Renal cortex interstitium (tissue), 11 donors: ENCODE results near the gene ABITRAM. TPM values are rescaled to one million over a fixed set of nuclear protein-coding genes. Genes with fewer than 3 reads are reported as not detected.
A peak's percentile ranks its signal among the peaks of the same experiment; 100 is the strongest.
"Not testable (repeated sequence)": the region's sequence is repeated elsewhere in the genome, so short reads cannot be mapped to it uniquely, and the experiment has no call there.

ENCODE experiments used
- DNase-seq, 11 donors: peaks; one replicate each; pipeline ENCODE4 v3.0.0-alpha.2; 2013; ENCODE audit warnings: low read depth in 9 of 11, low spot score in 4 of 11; ENCODE audit errors: extremely low read depth in 1 of 11
- polyA plus RNA-seq, 3 donors: library from polyadenylated mRNA; unstranded; fragments of 120-200 nt; gene quantifications; one replicate each; pipeline ENCODE4 v1.2.1, GENCODE V29; 2013; ENCODE audit not compliant: insufficient read length in 3 of 3

Gene ABITRAM
- polyA plus RNA-seq, 3 donors, result 30.0 to 35.7 (median 35.5) TPM

DNA sequence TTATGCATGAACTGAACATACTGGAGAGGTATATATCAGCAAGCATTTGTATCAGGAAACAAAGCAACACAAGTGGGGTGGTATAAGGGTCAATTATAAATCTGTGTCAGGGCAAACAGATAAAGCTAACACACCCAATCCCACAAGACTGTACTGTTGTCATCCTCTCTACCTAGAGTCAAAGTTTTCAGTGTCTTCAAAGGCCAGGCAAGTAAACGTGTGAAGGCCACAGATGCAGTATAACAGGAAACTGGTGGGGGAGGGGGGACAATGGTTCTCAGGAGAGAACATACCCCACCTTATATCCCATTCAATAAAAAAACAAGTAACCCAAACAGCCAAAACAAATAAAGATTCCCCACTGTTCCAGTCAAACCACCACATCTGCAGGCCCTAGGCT is 22.4 kb upstream of the ABITRAM start:
- DNase-seq, result no peak

GRCh38 chr9:108913391-108913790 is 20.8 kb upstream of the ABITRAM start:
- DNase-seq, result no peak

DNA sequence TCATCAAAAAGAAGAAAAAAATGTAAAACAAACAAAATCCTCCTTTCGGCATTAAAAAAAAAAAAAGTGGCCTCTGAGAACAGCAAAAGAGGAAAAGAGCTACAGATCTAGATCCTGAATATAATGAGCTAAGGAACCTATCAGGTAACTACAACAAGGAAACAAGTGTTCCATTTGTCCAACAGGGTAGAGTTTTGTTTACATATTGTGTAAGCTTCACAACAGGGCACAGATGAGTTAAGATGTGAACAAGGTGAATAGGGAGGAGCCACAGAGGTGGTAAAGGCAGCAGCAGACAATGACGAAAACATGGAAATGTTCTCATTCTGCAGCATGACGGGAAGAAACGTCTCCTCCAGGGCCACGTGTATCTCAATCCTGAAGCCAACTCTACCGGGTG is 14.7 kb upstream of the ABITRAM start:
- no peak for DNase-seq

DNA sequence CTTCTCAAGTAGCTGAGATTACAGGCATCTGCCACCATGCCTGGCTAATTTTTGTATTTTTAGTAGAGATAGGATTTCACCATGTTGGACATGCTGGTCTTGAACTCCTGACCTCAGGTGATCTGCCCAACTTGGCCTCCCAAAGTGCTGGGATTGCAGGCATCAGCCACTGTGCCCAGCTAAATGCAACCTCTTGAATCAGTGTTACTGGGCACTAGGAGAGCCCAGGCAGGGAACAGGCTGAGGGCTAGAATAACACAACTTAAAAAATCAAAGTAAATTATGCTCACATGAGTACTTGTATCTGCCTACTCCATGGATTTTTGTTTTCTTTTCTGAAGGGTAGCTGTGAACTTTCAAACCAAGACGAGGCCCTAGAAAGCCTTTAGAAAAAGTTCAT is 13.8 kb upstream of the ABITRAM start:
- not testable (repeated sequence) for DNase-seq

DNA sequence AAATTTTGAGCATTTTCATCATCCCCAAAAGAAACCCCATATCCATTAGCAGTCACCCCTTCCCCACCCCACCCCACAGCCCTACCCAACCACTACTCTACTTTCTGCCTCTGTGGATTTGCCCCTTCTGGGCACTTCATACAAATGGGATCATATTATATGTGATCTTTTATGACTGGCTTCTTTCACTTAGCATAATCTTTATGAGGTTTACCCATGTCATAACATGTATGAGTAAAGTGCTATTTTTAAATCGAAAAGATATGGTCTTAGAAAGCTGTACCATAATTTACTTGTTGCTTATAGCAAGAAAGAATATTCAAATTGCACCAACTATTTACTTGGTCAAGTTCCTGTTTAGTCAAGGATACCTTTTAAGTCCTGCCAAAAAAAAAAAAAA is 13.0 kb upstream of the ABITRAM start:
- DNase-seq, result no peak

- peak in 4 of 11 donors; percentile 2 to 9 (median 7) for DNase-seq
Observed at GRCh38 chr9:108924466-108924865, 9.7 kb upstream of the ABITRAM start.

- no peak for DNase-seq
Observed at GRCh38 chr9:108928386-108928785, 5.8 kb upstream of the ABITRAM start.

GRCh38 chr9:108933231-108933717 is 926 bp upstream of the ABITRAM start:
- peak in 1 of 11 donors; percentile 9 for DNase-seq

DNA sequence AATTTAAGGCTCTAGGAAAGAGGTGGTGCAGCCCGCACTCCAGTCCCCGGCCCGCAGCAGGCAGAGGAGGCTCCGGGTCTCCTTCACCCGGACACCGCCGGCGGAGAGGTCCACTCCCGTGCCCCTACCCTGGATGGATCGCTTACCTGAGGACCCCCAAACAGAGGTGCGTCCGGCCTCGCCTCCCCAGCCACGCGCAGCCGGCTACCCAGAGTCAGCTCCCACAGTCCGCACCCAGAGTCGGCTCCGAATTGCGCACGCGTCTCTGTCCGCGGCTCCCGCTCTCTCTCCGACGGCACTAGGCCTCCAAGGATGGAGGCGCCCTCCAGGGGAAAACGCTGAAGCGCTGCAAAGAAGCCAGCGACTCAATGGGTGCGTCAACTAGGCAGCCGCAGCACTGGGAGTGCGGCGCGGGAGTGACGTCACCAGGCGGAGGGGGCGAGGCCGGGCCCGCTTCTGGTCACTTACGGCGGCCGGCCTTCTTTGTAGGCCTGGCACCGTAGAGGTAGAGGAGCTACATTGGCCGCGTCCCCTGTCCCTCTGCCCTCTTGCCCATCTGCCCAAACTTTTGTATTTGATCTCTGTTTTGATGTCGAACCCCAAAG is 380 bp upstream of the ABITRAM start, which contains the start of gene ELP1:
ELP1 (minus strand) TSS at position 407 of the 605 bp plus-strand sequence. CDS start 2,978 bp downstream, outside the sequence.
- DNase-seq, result peak; percentile 79 to 93 (median 89)

GRCh38 chr9:108937561-108938305 is 3.5 kb downstream of the ABITRAM start:
- no peak for DNase-seq

GRCh38 chr9:108939975-108940374 is 5.8 kb downstream of the ABITRAM start:
- no peak for DNase-seq

DNA sequence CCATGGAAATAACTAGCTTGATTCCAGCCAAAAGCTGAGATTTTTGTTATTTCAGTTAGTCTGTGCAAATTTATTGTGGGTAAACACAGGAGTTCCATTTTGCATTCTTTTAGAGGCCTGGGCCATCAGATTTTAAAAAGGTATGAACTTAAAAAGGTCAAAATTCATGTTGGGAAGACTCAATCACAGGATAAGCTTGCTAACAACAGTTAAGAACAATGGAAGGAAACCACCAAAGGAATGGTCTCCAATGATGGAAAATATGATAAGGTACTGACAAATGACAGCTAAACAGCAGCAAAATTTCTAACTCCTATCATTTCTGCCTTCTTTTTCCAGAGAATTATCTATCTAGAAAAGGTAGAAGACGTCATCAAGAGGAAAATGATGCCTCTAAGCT is 16.0 kb downstream of the ABITRAM start:
- no peak for DNase-seq

DNA sequence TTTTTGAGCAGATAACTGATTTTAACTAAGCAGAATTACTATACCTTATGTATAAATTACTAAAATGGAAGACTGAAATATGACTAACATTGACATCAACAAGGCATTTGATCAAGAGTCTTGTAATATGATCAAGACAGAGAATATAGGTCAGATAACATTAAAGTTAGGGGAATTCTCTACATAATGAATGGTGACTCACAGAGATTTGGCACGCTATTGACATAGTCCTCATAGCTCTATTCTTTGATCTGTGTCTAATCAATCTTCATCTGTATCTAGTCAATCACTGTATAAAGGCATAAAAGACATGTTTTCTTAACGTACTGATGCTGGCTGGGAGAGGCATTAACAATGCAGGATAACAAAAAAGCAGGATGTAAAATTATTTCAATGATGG is 17.4 kb downstream of the ABITRAM start:
- DNase-seq, result no peak

GRCh38 chr9:108953983-108954574 is 19.9 kb downstream of the ABITRAM start:
- DNase-seq, result peak in 3 of 11 donors; percentile 33 to 55 (median 40)

DNA sequence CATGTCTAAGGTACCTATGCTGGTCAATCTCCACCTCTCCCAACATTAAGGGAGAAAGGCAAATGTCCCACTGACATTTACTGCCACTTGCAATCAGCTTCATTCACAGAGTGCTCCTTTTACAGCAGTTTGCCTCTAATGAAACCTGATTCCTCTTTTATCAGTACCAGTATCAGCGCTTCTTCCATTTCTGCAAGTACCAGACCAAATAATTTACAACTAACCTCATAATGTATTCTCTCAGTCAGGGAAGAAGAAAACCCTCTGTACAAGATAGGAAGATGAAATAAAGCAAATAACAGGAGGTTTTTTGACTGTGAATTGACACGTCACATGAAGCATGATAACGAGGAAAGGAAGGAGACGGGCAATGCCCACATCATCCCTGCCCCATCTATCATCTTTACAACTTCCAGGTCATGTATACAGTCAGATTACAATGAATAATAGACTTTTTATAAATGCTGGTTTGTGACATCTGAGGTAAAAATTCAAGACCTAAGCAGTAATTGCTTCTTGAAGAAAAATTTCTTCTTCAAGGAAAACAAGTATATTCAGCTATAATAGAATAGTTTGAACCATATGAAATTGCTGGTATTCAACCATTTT is 21.9 kb downstream of the ABITRAM start:
- no peak for DNase-seq

GRCh38 chr9:108956631-108957026 is 22.4 kb downstream of the ABITRAM start:
- DNase-seq, result no peak

- DNase-seq, result no peak
Observed at GRCh38 chr9:108960331-108960730, 26.1 kb downstream of the ABITRAM start.

DNA sequence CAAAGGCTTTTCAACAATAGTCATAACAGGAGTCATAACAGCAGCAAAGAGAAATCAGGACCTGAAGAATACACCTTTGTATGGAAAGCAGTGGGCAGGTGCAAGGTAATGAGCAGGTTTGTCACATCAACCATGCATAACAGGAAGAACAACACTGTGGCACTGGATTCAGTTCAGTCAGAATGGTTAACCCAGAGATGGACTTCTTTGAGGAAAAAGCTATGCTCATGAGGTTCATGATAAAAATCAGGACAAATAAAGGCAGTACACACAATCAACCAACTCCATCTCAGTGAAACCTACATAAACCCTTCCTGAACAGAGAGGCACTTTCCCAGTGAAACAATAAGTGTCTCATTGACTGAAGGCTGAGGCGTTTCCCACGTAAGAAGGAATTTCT is 27.0 kb downstream of the ABITRAM start:
- no peak for DNase-seq

GRCh38 chr9:108963459-108964143 is 29.4 kb downstream of the ABITRAM start:
- DNase-seq, result no peak
